Endothelial cell of umbilical vein (primary cell): ENCODE data around the gene EIF3I. TPM values are rescaled to one million over a fixed set of nuclear protein-coding genes. Genes with fewer than 3 reads are reported as not detected.

Experiments used
- BruUV-seq: library from RNA; stranded (reverse); fragments of 400-500 nt; replicated peaks from 2 replicates; lab custom pipeline; 2021; lab: Mats Ljungman, UMichigan
- CTCF ChIA-PET: fragments of 300-600, 350-600 bp; sonication (Branson Sonifier 250); formaldehyde crosslinking; loops from one replicate; lab custom pipeline; 2021; ENCODE audit warnings: antibody characterized with exemption, inconsistent platforms; lab: Charles Lee
- POLR2A ChIA-PET: fragments of 300-600, 350-600 bp; sonication (Branson Sonifier 250); formaldehyde crosslinking; loops from one replicate; lab custom pipeline; 2021; ENCODE audit warnings: antibody characterized with exemption, inconsistent platforms; lab: Charles Lee
- DNase-seq: peaks from one replicate; pipeline ENCODE4 v3.0.0-alpha.2; 2011; ENCODE audit warnings: low read depth, low spot score
- FAIRE-seq: peaks from 2 replicates; lab custom pipeline; 2011; peaks lifted over from hg19 to GRCh38; lab: Jason Lieb, UNC
- H2AFZ ChIP-seq: 2 replicates; pipeline ENCODE4 v1.6.0; 2012; ENCODE audit warnings: low read depth, low read length, control low read depth, inconsistent platforms
- H3K27ac ChIP-seq: 2 replicates; pipeline ENCODE4 v1.5.1; 2011; ENCODE audit warnings: low read depth, mild to moderate bottlenecking, control low read depth, low read length, moderate library complexity; ENCODE audit not compliant: insufficient read depth
- H3K27me3 ChIP-seq, 2 experiments: 2 replicates each; pipeline versions ENCODE4 v1.6.0 to v1.6.1; 2011; ENCODE audit warnings: low read length in 2 of 2, mixed read lengths in 1 of 2; ENCODE audit not compliant: control insufficient read depth in 2 of 2, insufficient read depth in 2 of 2
- H3K36me3 ChIP-seq, 2 experiments: 2 replicates in 1 of 2; 3 replicates in 1 of 2; pipeline ENCODE4 v1.5.1; 2011; ENCODE audit warnings: low read length in 2 of 2, mild to moderate bottlenecking in 1 of 2, moderate library complexity in 1 of 2; ENCODE audit not compliant: control insufficient read depth in 2 of 2, insufficient read depth in 2 of 2; ENCODE audit errors: extremely low read depth in 1 of 2
- H3K4me1 ChIP-seq: 3 replicates; pipeline ENCODE4 v1.5.1; 2011; ENCODE audit warnings: mild to moderate bottlenecking, low read length; ENCODE audit not compliant: control insufficient read depth, insufficient read depth; ENCODE audit errors: extremely low read depth
- H3K4me2 ChIP-seq: 2 replicates; pipeline ENCODE4 v1.6.1; 2011; ENCODE audit warnings: low read length, control low read depth, mixed read lengths; ENCODE audit not compliant: insufficient read depth
- H3K4me3 ChIP-seq, 3 experiments: fragments of 200-600 bp in 1 of 3; sonication (generic), shearing (Covaris generic) in 1 of 3; replicated peaks in 1 of 3; 2 replicates each; pipeline ENCODE4 v1.5.1; 2011 to 2016; ENCODE audit warnings: control low read depth in 3 of 3, low read length in 3 of 3, mild to moderate bottlenecking in 2 of 3, inconsistent platforms in 1 of 3, low read depth in 1 of 3, moderate library complexity in 1 of 3; ENCODE audit not compliant: insufficient read depth in 1 of 3
- H3K79me2 ChIP-seq: 2 replicates; pipeline ENCODE4 v1.6.0; 2012; ENCODE audit warnings: low read length, inconsistent platforms; ENCODE audit not compliant: control insufficient read depth, insufficient read depth
- H3K9ac ChIP-seq: replicated peaks from 2 replicates; pipeline ENCODE3; 2011; ENCODE audit warnings: low read length, control low read depth; ENCODE audit not compliant: insufficient read depth; ENCODE audit errors: extremely low read depth
- H3K9me1 ChIP-seq: replicated peaks from 3 replicates; pipeline ENCODE4 v1.6.0; 2011; ENCODE audit warnings: mild to moderate bottlenecking, low read length; ENCODE audit not compliant: control insufficient read depth, insufficient read depth; ENCODE audit errors: extremely low read depth
- H3K9me3 ChIP-seq: replicated peaks from 2 replicates; pipeline ENCODE4 v1.5.1; 2012; ENCODE audit warnings: low read length, inconsistent platforms; ENCODE audit not compliant: control insufficient read depth, insufficient read depth
- H4K20me1 ChIP-seq: replicated peaks from 2 replicates; pipeline ENCODE3; 2011; ENCODE audit warnings: mild to moderate bottlenecking, low read length; ENCODE audit not compliant: control insufficient read depth, insufficient read depth; ENCODE audit errors: extremely low read depth
- EZH2 ChIP-seq: IDR thresholded peaks from 2 replicates; pipeline ENCODE4 v1.6.1; 2012; ENCODE audit warnings: borderline replicate concordance, low read depth, mild to moderate bottlenecking, moderate library complexity, low read length, inconsistent platforms; ENCODE audit not compliant: severe bottlenecking
- FOS ChIP-seq: IDR thresholded peaks from 2 replicates; pipeline ENCODE4 v1.6.1; 2011; ENCODE audit warnings: mild to moderate bottlenecking, low read length, moderate library complexity, borderline replicate concordance; ENCODE audit not compliant: insufficient read depth
- POLR2A ChIP-seq: IDR thresholded peaks from 2 replicates; pipeline ENCODE4 v1.6.1; 2012; ENCODE audit warnings: low read depth, mild to moderate bottlenecking, control low read depth, low read length
- POLR2AphosphoS5 ChIP-seq: IDR thresholded peaks from 2 replicates; pipeline ENCODE4 v1.6.1; 2012; ENCODE audit warnings: low read depth, mild to moderate bottlenecking, control low read depth, low read length, moderate library complexity; ENCODE audit not compliant: insufficient read depth
- dilution Hi-C: fragments of 300-500 bp; cut with MboI; formaldehyde crosslinking; loops from one replicate; pipeline ENCODE4 v1.15.0; 2019; ENCODE audit warnings: low sequenced_read_pairs; ENCODE audit not compliant: extremely low pct_ligation_motif_present
- intact Hi-C: fragments of 100-400 bp; cut with micrococcal nuclease; formaldehyde crosslinking; loops from one replicate; pipeline ENCODE4 v1.10.0; 2022
- polyA plus RNA-seq, 4 experiments: library from polyadenylated mRNA; depleted of rRNA in 3 of 4; stranded (reverse) in 3 of 4; unstranded in 1 of 4; fragments of >200 nt; gene quantifications; 2 replicates each; pipeline versions ENCODE4 v1.2.1 to v1.2.3, GENCODE V29; 2011 to 2012; ENCODE audit warnings: missing spikeins in 1 of 4
- total RNA-seq: library from RNA; stranded (reverse); gene quantifications from 2 replicates; pipeline ENCODE4 v1.2.3, GENCODE V29; 2021
- TF ChIP-seq, protein P1 (sequence below), 2 donors: IDR thresholded peaks; 1 replicate in 1 of 2; 2 replicates in 1 of 2; pipeline ENCODE4 v1.5.1; 2011; ENCODE audit warnings: low read length in 2 of 2, mild to moderate bottlenecking in 2 of 2, moderate library complexity in 2 of 2, control low read depth in 1 of 2, inconsistent platforms in 1 of 2, low read depth in 1 of 2; ENCODE audit not compliant: insufficient read depth in 1 of 2; ENCODE audit errors: extremely low read depth in 1 of 2
- TF ChIP-seq, protein P2 (sequence below): IDR thresholded peaks from 2 replicates; pipeline ENCODE4 v1.6.1; 2011; ENCODE audit not compliant: insufficient read depth, insufficient read length

The EIF3I gene
- total and polyA plus RNA-seq, 2 donors (not counting 3 experiments of a cell fraction or from before 2014, with no cell fraction given) = 186 to 331 TPM

DNA sequence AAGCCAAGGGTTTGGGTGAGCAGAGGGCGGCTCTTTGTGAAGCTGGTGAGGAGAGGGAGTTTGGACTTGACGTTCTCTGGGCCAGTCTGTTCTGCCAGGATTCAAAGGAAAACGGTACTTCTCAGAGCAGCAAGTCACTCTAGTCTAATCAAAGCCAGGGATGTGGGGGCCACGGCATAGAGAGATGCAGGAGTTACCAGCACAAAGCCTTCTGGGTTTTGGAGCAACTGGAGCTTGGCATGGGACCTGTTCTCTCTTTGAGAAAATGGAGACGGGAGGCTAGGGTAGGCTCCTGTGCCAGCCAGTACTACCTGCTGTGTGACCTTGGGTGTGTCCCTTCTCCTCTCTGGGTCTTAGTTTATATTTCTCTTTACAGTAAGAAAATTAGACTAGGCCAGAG lies 40.6 kb upstream of the EIF3I start:
- H3K9me3 ChIP-seq = no peaks in the 10 kb centered on the region
- TF ChIP-seq EZH2 (no peak), POLR2AphosphoS5 (no peak), FOS (no peak), POLR2A (no peak)
- TF ChIP-seq, protein P1, sequence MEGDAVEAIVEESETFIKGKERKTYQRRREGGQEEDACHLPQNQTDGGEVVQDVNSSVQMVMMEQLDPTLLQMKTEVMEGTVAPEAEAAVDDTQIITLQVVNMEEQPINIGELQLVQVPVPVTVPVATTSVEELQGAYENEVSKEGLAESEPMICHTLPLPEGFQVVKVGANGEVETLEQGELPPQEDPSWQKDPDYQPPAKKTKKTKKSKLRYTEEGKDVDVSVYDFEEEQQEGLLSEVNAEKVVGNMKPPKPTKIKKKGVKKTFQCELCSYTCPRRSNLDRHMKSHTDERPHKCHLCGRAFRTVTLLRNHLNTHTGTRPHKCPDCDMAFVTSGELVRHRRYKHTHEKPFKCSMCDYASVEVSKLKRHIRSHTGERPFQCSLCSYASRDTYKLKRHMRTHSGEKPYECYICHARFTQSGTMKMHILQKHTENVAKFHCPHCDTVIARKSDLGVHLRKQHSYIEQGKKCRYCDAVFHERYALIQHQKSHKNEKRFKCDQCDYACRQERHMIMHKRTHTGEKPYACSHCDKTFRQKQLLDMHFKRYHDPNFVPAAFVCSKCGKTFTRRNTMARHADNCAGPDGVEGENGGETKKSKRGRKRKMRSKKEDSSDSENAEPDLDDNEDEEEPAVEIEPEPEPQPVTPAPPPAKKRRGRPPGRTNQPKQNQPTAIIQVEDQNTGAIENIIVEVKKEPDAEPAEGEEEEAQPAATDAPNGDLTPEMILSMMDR (IDR thresholded peaks at IDR 0.05; ENCODE audit: extremely low read depth in 1 of 2, insufficient read depth in 1 of 2, low read depth in 1 of 2, low read length in 2 of 2) = no peak
- TF ChIP-seq, protein P2, sequence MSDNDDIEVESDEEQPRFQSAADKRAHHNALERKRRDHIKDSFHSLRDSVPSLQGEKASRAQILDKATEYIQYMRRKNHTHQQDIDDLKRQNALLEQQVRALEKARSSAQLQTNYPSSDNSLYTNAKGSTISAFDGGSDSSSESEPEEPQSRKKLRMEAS = no peak
- peak overlapping the region; percentile 24 for H3K9ac ChIP-seq
- no peaks in the 10 kb centered on the region for H3K27me3 ChIP-seq
- no peak for DNase-seq
- dilution Hi-C loops (no loop called here), intact Hi-C loops (loop anchor here (2.0 kb wide), 1 partner anchor 19 kb away; the partner anchor contains the start of gene CCDC28B)
- BruUV-seq = no TSS peak
- no peaks in the 10 kb centered on the region for H4K20me1 ChIP-seq
- CTCF ChIA-PET = interaction anchor here (1.2 kb wide), 1 partner anchor 9 kb away, joined by 6 read pairs; no protein-coding TSS in a partner anchor
- no peak overlapping the region for H3K27ac ChIP-seq
- FAIRE-seq = no peak
- H3K79me2 ChIP-seq = peaks cover 55% of the 10 kb centered on the region
- H3K36me3 ChIP-seq = peaks cover 12 to 16% of the 10 kb centered on the region in 2 experiments
- H3K4me3 ChIP-seq = no peak overlapping the region
- H2AFZ ChIP-seq = no peak overlapping the region
- POLR2A ChIA-PET = interaction anchor here (1.9 kb wide), 1 partner anchor 19 kb away, joined by 4 read pairs; the partner anchor contains the start of gene CCDC28B
- peak overlapping the region; percentile 96 for H3K4me2 ChIP-seq
- no peaks in the 10 kb centered on the region for H3K9me1 ChIP-seq
- H3K4me1 ChIP-seq = peaks cover 22% of the 10 kb centered on the region
